HG02885 (cell line): Measurements from ENCODE around the gene CASKIN2.
"Not testable (repeated sequence)": the region's sequence is repeated elsewhere in the genome, so short reads cannot be mapped to it uniquely, and the experiment has no call there.

Source experiments
- ATAC-seq: cut with Tn5 transposase; IDR thresholded peaks from one replicate; pipeline ENCODE4 v1.9.1; 2021; ENCODE audit warnings: mild to moderate bottlenecking; ENCODE audit not compliant: unreplicated experiment, poor library complexity

The CASKIN2 gene

DNA sequence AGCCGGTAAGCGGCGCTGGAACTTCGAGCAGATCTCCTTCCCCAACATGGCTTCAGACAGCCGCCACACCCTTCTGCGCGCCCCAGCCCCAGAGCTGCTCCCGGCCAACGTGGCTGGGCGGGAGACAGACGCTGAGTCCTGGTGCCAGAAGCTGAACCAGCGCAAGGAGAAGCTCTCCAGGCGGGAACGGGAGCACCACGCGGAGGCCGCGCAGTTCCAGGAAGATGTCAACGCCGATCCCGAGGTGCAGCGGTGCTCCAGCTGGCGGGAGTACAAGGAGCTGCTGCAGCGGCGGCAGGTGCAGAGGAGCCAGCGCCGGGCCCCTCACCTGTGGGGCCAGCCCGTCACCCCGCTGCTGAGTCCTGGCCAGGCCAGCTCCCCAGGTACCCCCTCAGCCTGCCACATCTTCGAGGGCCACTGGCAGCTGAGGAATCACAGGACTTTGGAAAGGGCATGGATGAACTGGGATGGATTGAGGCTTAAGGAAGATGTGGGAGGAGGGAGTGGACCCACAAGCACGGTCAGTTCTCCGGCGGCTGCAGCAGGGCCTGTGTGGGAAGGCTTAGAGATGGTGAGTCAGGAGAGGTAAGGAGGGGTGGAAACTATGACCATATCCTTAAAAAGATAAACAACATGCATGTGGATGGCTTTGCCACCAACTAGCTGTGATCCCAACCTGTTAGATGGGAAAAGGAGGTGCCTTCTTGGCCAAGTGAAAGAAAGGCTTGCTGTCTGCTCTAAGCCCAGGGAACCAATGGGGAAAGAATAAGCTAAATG lies 6.8 kb upstream of the CASKIN2 start:
- no peak for ATAC-seq

DNA sequence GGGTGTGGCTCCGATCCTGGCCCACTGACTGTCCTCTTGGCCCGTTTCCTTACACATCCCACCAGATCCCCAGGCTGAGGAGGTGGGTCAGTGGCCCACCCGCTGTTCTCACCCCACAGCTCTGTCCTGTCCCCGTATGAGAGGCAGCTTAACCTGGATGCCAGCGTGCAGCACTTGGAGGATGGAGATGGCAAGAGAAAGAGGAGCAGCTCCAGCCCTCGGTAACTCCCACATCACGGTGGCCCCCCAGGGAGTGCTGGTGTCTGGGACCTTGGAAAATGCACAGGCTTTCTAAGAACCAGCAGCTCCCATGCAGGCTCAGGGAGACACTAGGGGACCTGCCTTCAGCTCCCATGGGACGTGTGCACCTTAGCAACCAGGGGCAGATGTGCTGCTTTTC lies 6.0 kb upstream of the CASKIN2 start:
- no peak for ATAC-seq

- not testable (repeated sequence) for ATAC-seq
These were observed 5.1 kb upstream of the CASKIN2 start for GRCh38 chr17:75520413-75520812.

DNA sequence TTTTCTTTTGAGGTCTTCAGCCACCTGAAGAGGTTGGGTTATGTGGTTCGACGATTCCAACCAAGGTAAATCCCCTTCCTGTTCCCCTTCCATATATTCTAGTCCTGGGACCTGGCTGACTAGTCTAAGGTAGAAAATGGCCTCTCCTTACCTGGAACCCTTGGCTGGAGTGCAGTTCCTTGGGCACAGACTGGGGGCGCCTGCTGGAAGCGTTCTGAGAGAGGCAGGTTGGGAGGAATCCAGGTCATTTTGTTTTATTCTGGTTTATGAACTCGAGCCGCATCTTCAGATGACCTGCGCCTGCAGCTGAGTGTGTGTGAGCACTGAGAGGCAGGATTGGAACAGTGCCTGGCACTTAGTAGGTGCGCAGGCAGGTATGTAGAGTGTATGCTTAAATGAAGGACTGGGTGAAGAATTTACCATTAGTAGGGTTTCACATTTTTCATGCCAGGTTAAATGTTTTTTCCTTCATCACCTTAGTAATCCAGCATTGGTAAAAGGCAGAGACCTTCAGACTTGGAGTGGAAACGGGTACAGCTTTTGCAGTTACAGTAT lies 3.7 kb upstream of the CASKIN2 start:
- ATAC-seq = no peak

- ATAC-seq = no peak
These were observed 2.9 kb upstream of the CASKIN2 start for GRCh38 chr17:75518201-75518600.

DNA sequence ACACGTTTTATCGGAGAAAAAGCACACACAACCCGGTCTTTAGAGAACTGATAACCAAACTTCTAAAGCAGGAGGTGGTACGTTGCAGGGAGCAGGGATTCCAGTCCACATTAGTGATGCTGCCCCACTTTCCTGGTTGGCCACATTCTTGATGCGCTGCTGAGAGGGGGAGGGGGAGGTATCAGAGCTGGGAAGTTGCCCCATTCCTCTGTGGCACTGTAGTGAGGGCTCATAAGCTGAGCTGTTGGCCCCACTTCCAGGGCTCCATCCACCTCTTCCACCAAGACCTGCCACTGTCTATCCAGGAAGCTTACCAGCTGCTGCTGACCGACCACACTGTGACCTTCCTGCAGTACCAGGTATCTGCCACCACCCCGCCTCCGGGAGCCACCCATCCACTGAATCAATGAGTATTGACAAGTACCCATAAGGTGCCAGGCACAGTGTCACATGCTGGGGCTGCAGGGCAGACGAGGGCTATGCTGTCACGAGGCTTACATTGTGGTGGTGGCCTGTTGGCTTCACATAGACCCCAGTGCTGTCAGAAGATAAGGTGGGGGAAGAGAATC lies 2.0 kb upstream of the CASKIN2 start:
- no peak for ATAC-seq

- ATAC-seq = peak; percentile 15
These were observed 1.4 kb upstream of the CASKIN2 start for GRCh38 chr17:75516619-75517296.

DNA sequence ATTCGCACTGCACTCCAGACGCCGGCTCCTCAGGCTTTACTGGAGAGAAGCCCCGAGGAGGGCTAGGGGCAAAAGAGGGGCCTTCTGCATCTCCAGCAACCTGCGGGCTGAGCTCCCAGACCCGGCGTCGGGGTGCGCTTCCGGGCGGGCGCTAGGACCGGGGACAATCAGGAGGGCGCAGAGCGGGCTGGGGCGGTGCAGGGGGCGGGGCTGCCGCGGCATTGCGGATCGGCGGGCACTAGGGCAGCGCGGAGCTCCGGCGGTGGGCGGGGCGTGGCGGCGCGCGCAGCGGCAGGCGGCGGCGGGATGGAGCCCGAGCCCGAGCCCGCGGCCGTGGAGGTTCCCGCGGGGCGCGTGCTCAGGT lies 900 bp upstream of the CASKIN2 start, which contains the start of gene TSEN54:
Gene TSEN54, plus strand, starts transcription at position 274 of the 364 bp plus-strand sequence. Its CDS starts 33 bp downstream, at position 307.
- ATAC-seq = peak; percentile 77

- ATAC-seq = no peak
These were observed 330 bp downstream of the CASKIN2 start for GRCh38 chr17:75514919-75515495.

DNA sequence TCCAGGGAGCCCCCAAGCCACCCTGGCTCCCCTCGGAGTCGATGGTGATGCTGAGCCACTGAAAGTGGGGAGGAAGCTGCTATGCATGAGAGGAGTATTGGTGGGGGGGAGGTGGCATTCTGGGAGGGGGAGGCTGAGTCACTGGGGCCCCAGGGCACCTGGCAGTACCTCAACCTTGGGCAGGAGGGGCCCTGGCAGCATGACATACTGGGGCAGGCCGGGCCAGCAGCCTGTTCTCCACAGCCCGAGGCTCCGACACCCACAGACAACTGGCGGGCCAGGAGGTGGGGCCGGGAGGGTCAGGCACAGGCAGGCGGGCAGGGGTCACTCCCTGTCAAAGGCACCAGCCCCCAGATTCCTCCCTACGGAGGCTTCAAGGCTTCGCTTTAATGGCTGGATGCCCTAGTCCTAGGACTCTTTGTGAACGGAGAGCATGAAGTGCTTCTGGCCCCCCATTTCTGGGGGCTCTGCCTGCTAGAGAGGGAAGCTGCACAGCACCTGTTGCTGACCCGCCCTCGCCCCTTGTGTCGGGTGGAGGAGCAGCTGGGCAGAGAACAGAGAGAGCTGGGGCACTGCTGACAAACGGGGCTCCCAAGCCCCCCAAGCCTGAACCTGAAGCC lies 928 bp downstream of the CASKIN2 start:
- no peak for ATAC-seq

DNA sequence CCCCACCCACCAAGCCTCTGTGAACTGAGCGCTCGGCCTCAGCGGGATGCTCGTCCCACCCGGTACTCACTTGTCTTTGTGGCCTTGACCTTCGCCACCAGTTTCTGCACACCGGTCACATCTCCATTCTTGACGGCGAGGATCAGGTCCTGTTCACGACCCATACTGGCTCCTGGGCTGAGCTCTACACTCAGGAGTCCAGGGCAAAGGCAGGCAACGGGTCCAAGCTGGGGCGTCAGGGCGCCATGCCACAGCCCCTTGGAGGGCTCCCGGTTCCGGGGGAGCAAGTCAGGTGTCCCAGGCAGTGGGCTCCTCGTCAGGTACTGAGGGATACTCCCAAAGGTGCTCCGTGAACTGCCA lies 1.7 kb downstream of the CASKIN2 start:
- no peak for ATAC-seq

- ATAC-seq = no peak
These were observed 2.3 kb downstream of the CASKIN2 start for GRCh38 chr17:75512926-75513640.

- ATAC-seq = no peak
These were observed 3.4 kb downstream of the CASKIN2 start for GRCh38 chr17:75511610-75512575.

GRCh38 chr17:75511270-75511609 lies 4.1 kb downstream of the CASKIN2 start:
- no peak for ATAC-seq

DNA sequence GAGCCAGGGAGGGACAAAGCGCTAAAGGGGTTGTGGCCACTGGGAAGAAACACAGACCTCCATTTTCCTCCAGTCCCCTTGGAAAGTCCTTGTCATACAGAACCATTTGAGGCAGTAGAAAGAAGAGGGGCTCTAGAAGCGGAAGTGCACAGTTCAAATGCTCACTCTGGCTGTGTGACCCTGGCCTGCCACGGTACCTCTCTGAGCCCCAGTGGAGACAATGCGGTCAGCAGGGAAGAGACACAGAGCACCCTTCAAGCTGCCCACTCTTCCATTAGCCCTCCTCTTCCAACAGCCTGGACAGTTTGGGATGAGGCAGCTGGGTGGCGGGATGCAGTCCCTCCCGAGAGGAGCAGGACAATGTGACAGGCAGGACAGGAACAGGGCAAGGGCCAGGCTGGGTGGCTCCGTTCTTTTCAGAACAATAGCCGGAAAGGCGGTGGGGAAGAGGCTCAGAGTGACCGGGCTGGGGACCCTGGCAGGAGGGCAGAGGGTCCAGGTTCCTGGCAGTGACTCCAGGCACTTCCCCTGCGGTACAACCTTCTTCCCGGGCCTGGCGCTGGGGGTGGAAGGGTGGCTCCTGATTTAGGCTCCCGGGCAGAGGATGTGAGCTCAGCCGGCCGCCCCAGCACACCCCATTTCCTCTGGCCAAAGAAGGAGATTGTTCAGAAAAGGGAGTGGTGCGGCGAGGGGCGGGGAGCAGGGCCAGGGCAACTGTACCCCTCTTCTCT lies 5.6 kb downstream of the CASKIN2 start:
- ATAC-seq = no peak

- ATAC-seq = no peak
These were observed 6.4 kb downstream of the CASKIN2 start for GRCh38 chr17:75508931-75509361.

GRCh38 chr17:75507733-75508719 lies 7.3 kb downstream of the CASKIN2 start:
- no peak for ATAC-seq
